Panc1 (cell line): ENCODE measurements around the gene OR9A4.

Source experiments
- POLR2AphosphoS5 ChIP-seq: IDR thresholded peaks from 2 replicates; pipeline ENCODE4 v1.6.1; 2012; ENCODE audit warnings: mild to moderate bottlenecking, low read depth, low read length, moderate library complexity
- TF ChIP-seq, protein P1 (sequence below): fragments of 450-650 bp; IDR thresholded peaks from 2 replicates; pipeline ENCODE4 v1.5.1; 2017; ENCODE audit warnings: mild to moderate bottlenecking

GRCh38 chr7:141930211-141930610 is 14.0 kb downstream of the OR9A4 start:
- TF ChIP-seq, protein P1, sequence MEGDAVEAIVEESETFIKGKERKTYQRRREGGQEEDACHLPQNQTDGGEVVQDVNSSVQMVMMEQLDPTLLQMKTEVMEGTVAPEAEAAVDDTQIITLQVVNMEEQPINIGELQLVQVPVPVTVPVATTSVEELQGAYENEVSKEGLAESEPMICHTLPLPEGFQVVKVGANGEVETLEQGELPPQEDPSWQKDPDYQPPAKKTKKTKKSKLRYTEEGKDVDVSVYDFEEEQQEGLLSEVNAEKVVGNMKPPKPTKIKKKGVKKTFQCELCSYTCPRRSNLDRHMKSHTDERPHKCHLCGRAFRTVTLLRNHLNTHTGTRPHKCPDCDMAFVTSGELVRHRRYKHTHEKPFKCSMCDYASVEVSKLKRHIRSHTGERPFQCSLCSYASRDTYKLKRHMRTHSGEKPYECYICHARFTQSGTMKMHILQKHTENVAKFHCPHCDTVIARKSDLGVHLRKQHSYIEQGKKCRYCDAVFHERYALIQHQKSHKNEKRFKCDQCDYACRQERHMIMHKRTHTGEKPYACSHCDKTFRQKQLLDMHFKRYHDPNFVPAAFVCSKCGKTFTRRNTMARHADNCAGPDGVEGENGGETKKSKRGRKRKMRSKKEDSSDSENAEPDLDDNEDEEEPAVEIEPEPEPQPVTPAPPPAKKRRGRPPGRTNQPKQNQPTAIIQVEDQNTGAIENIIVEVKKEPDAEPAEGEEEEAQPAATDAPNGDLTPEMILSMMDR: no peak
- TF ChIP-seq POLR2AphosphoS5: no peak
